T-helper 1 cell treated with Interleukin-12 subunit alpha and Interleukin-12 subunit beta and Interleukin-4 antibody, amounts not matched to agents 30 μg/mL and 1 μg/mL, for 36 hours (primary cell): ENCODE data around the gene C2CD3.
"Not testable (repeated sequence)": the region's sequence is repeated elsewhere in the genome, so short reads cannot be mapped to it uniquely, and the experiment has no call there.

Experiments
- H3K27ac Mint-ChIP-seq: one replicate; pipeline ENCODE4 v1.8.0; 2021; ENCODE audit warnings: mild to moderate bottlenecking, mixed read lengths
- H3K27me3 Mint-ChIP-seq: one replicate; pipeline ENCODE4 v1.8.0; 2021; ENCODE audit warnings: low read depth, mixed read lengths
- H3K36me3 Mint-ChIP-seq: one replicate; pipeline ENCODE4 v1.8.0; 2021; ENCODE audit warnings: low read depth, mixed read lengths
- H3K4me1 Mint-ChIP-seq: one replicate; pipeline ENCODE4 v1.8.0; 2021; ENCODE audit warnings: low read depth, mixed read lengths
- H3K4me3 Mint-ChIP-seq: one replicate; pipeline ENCODE4 v1.8.0; 2021; ENCODE audit warnings: mild to moderate bottlenecking, moderate library complexity, mixed read lengths
- H3K9me3 Mint-ChIP-seq: one replicate; pipeline ENCODE4 v1.8.0; 2021; ENCODE audit warnings: mixed read lengths

The C2CD3 gene

GRCh38 chr11:74081428-74081827, 89.4 kb downstream of the C2CD3 start:
- H3K4me3 Mint-ChIP-seq: no peak overlapping the region

GRCh38 chr11:74077193-74077592, 93.6 kb downstream of the C2CD3 start:
- no peaks in the 10 kb centered on the region for H3K9me3 Mint-ChIP-seq
- no peak overlapping the region for H3K27ac Mint-ChIP-seq
- H3K4me3 Mint-ChIP-seq: no peak overlapping the region
- H3K27me3 Mint-ChIP-seq: no peaks in the 10 kb centered on the region
- peaks cover 40% of the 10 kb centered on the region for H3K36me3 Mint-ChIP-seq
- H3K4me1 Mint-ChIP-seq: peaks cover 4% of the 10 kb centered on the region

More at GRCh38 chr11:74081428-74081827, 89.4 kb downstream of the C2CD3 start:
- Mint-ChIP-seq H3K4me1 (peaks cover 5% of the 10 kb centered on the region), H3K36me3 (peaks cover 54% of the 10 kb centered on the region), H3K27me3 (no peaks in the 10 kb centered on the region), H3K27ac (no peak overlapping the region), H3K9me3 (peaks cover 4% of the 10 kb centered on the region)

GRCh38 chr11:74072721-74073120, 98.1 kb downstream of the C2CD3 start:
- H3K4me3 Mint-ChIP-seq: no peak overlapping the region
- no peak overlapping the region for H3K27ac Mint-ChIP-seq
- H3K9me3 Mint-ChIP-seq: no peaks in the 10 kb centered on the region
- no peaks in the 10 kb centered on the region for H3K27me3 Mint-ChIP-seq
- peaks cover 33% of the 10 kb centered on the region for H3K36me3 Mint-ChIP-seq
- H3K4me1 Mint-ChIP-seq: peaks cover 9% of the 10 kb centered on the region

GRCh38 chr11:74072286-74072685, 98.5 kb downstream of the C2CD3 start:
- Mint-ChIP-seq H3K4me3 (no peak overlapping the region), H3K27ac (no peak overlapping the region), H3K9me3 (no peaks in the 10 kb centered on the region), H3K36me3 (peaks cover 33% of the 10 kb centered on the region), H3K27me3 (no peaks in the 10 kb centered on the region), H3K4me1 (peaks cover 9% of the 10 kb centered on the region)

- H3K4me3 Mint-ChIP-seq: no peak overlapping the region
- no peaks in the 10 kb centered on the region for H3K9me3 Mint-ChIP-seq
- peaks cover 34% of the 10 kb centered on the region for H3K36me3 Mint-ChIP-seq
- H3K4me1 Mint-ChIP-seq: peaks cover 7% of the 10 kb centered on the region
- no peaks in the 10 kb centered on the region for H3K27me3 Mint-ChIP-seq
- no peak overlapping the region for H3K27ac Mint-ChIP-seq
Measured at GRCh38 chr11:74070723-74071492, 99.9 kb downstream of the C2CD3 start.

GRCh38 chr11:74069146-74070046, 101.4 kb downstream of the C2CD3 start:
- peaks cover 35% of the 10 kb centered on the region for H3K36me3 Mint-ChIP-seq
- no peaks in the 10 kb centered on the region for H3K27me3 Mint-ChIP-seq
- no peak overlapping the region for H3K4me3 Mint-ChIP-seq
- H3K27ac Mint-ChIP-seq: no peak overlapping the region
- H3K9me3 Mint-ChIP-seq: no peaks in the 10 kb centered on the region
- peaks cover 7% of the 10 kb centered on the region for H3K4me1 Mint-ChIP-seq

- H3K4me1 Mint-ChIP-seq, H3K27ac Mint-ChIP-seq, H3K27me3 Mint-ChIP-seq, H3K9me3 Mint-ChIP-seq, H3K4me3 Mint-ChIP-seq: not testable (repeated sequence)
- peaks cover 34% of the 10 kb centered on the region for H3K36me3 Mint-ChIP-seq
Measured at GRCh38 chr11:74066663-74067062, 104.1 kb downstream of the C2CD3 start.

- H3K27ac Mint-ChIP-seq, H3K9me3 Mint-ChIP-seq, H3K4me1 Mint-ChIP-seq, H3K4me3 Mint-ChIP-seq, H3K27me3 Mint-ChIP-seq: not testable (repeated sequence)
- peaks cover 37% of the 10 kb centered on the region for H3K36me3 Mint-ChIP-seq
Measured at GRCh38 chr11:74065534-74065933, 105.3 kb downstream of the C2CD3 start.

- H3K4me1 Mint-ChIP-seq, H3K27ac Mint-ChIP-seq: not testable (repeated sequence)
- peaks cover 38% of the 10 kb centered on the region for H3K36me3 Mint-ChIP-seq
Measured at GRCh38 chr11:74063628-74064027, 107.2 kb downstream of the C2CD3 start.

GRCh38 chr11:74061599-74061998, 109.2 kb downstream of the C2CD3 start:
- H3K36me3 Mint-ChIP-seq: peaks cover 37% of the 10 kb centered on the region
- not testable (repeated sequence) for H3K27me3 Mint-ChIP-seq

More at GRCh38 chr11:74063628-74064027, 107.2 kb downstream of the C2CD3 start:
- H3K27me3 Mint-ChIP-seq, H3K9me3 Mint-ChIP-seq, H3K4me3 Mint-ChIP-seq: not testable (repeated sequence)

GRCh38 chr11:74057249-74058151, 113.3 kb downstream of the C2CD3 start:
- Mint-ChIP-seq H3K36me3 (peaks cover 33% of the 10 kb centered on the region), H3K4me3 (no peak overlapping the region), H3K9me3 (no peaks in the 10 kb centered on the region), H3K27me3 (no peaks in the 10 kb centered on the region), H3K27ac (no peak overlapping the region), H3K4me1 (peaks cover 10% of the 10 kb centered on the region)

More at GRCh38 chr11:74061599-74061998, 109.2 kb downstream of the C2CD3 start:
- not testable (repeated sequence) for H3K4me3 Mint-ChIP-seq, H3K4me1 Mint-ChIP-seq, H3K27ac Mint-ChIP-seq, H3K9me3 Mint-ChIP-seq

GRCh38 chr11:74055938-74056337, 114.9 kb downstream of the C2CD3 start:
- H3K27me3 Mint-ChIP-seq: no peaks in the 10 kb centered on the region
- H3K27ac Mint-ChIP-seq: no peak overlapping the region
- no peak overlapping the region for H3K4me3 Mint-ChIP-seq
- no peaks in the 10 kb centered on the region for H3K9me3 Mint-ChIP-seq
- H3K4me1 Mint-ChIP-seq: peaks cover 4% of the 10 kb centered on the region
- H3K36me3 Mint-ChIP-seq: peaks cover 26% of the 10 kb centered on the region

GRCh38 chr11:74050465-74050864, 120.3 kb downstream of the C2CD3 start:
- Mint-ChIP-seq H3K36me3 (peaks cover 21% of the 10 kb centered on the region), H3K27me3 (no peaks in the 10 kb centered on the region), H3K9me3 (no peaks in the 10 kb centered on the region), H3K4me1 (peaks cover 2% of the 10 kb centered on the region), H3K27ac (no peak overlapping the region), H3K4me3 (no peak overlapping the region)

GRCh38 chr11:74048993-74049392, 121.8 kb downstream of the C2CD3 start:
- H3K36me3 Mint-ChIP-seq: peaks cover 18% of the 10 kb centered on the region

More at GRCh38 chr11:74048993-74049392, 121.8 kb downstream of the C2CD3 start:
- no peak overlapping the region for H3K4me3 Mint-ChIP-seq
- no peaks in the 10 kb centered on the region for H3K4me1 Mint-ChIP-seq
- H3K27me3 Mint-ChIP-seq: no peaks in the 10 kb centered on the region
- H3K9me3 Mint-ChIP-seq: no peaks in the 10 kb centered on the region
- H3K27ac Mint-ChIP-seq: no peak overlapping the region
